Measurements from ENCODE around the gene NTM. TPM values are rescaled to one million over a fixed set of nuclear protein-coding genes. Genes with fewer than 3 reads are reported as not detected.

NTM gene
- total RNA-seq, 4 donors from 2014 or later: 0.40 to 3.1 (median 2.1) TPM; not detected in 1

- Histone ChIP-seq H3K27ac (no peak overlapping the region), H3K27me3 (no peaks in the 10 kb centered on the region), H3K4me1 (no peaks in the 10 kb centered on the region), H3K9me3 (no peaks in the 10 kb centered on the region), H3K36me3 (no peaks in the 10 kb centered on the region), H3K4me3 (no peak overlapping the region)
- WGBS, 2 donors (ENCODE audit: low coverage in 1 of 2): 76 to 90% methylated on average over 2 to 5 of the region's 5 CpGs
- TF ChIP-seq CTCF (IDR thresholded peaks at IDR 0.05) (no peak), POLR2A (IDR thresholded peaks at IDR 0.05) (no peak), POLR2AphosphoS5 (IDR thresholded peaks at IDR 0.05) (no peak), EP300 (IDR thresholded peaks at IDR 0.05; ENCODE audit: low read depth) (no peak)
- DNase-seq: no peak
- in situ Hi-C loops (cut with MboI; ENCODE audit: low pct_ligation_motif_present in 1 of 4, low pct_unique_long_range_greater_than_20kb in 1 of 4, low sequenced_read_pairs in 3 of 4): no loop called here
- intact Hi-C loops (cut with DNase I; ENCODE audit: low total_unique reads): no loop called here
Observed at GRCh38 chr11:131446590-131447275, 76.3 kb downstream of the NTM start.

DNA sequence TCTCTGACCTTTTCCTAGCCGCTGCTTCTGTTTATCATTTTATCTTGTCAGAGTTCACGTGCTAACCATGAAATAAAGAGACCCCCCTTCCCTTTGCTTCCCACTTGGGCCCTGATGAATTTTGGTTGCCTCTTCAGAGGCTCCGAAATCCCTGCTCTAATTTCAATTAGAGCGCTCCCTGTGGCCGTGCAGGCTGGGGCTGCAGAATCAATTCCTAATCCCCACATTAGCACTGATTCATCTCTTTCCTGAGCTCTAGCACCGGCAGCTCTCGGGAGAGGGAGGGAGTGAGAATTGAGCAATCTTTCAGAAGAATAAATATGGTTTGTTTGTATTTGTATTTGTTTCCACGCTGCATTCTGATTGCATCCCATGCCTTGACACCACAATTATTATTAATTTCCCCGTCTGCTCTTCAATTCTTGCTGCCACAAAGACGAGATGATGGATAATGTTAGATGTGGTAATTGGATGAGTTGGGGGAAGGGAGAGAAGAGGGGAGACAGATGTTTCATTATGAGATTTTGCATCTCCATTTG is 76.9 kb downstream of the NTM start:
- no peak for DNase-seq
- no peaks in the 10 kb centered on the region for H3K27me3 ChIP-seq
- no peak overlapping the region for H3K27ac ChIP-seq
- in situ Hi-C loops (cut with MboI; ENCODE audit: low pct_ligation_motif_present in 1 of 4, low pct_unique_long_range_greater_than_20kb in 1 of 4, low sequenced_read_pairs in 3 of 4) (no loop called here), intact Hi-C loops (cut with DNase I; ENCODE audit: low total_unique reads) (no loop called here)
- WGBS, 2 donors (ENCODE audit: low coverage in 1 of 2): 59 to 72% methylated on average over 6 to 10 of the region's 10 CpGs
- H3K4me1 ChIP-seq: no peaks in the 10 kb centered on the region
- no peak overlapping the region for H3K4me3 ChIP-seq
- no peaks in the 10 kb centered on the region for H3K9me3 ChIP-seq
- H3K36me3 ChIP-seq: no peaks in the 10 kb centered on the region
- TF ChIP-seq POLR2A (IDR thresholded peaks at IDR 0.05) (no peak), EP300 (IDR thresholded peaks at IDR 0.05; ENCODE audit: low read depth) (no peak), POLR2AphosphoS5 (IDR thresholded peaks at IDR 0.05) (no peak), CTCF (IDR thresholded peaks at IDR 0.05) (no peak)

DNA sequence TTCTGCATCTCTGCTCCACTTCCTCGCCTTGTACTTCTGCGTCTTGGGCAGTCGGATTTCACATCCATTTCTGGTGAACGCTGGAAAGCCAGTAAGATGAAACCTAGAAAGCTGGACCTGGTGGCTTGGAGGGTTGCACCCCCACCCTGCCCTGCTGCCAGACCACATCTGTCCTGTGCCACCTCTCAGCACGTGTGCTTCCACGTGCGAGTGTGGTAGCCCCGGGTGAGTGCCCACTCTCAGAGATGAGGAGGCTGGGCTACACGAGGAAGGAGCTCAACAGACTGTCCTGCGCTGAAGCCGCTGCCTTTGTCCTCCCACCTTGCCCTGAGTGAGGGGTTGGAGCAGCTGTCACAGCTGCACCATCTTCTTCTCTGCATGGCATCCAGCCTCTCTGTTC is 77.5 kb downstream of the NTM start:
- intact Hi-C loops (cut with DNase I; ENCODE audit: low total_unique reads) (no loop called here), in situ Hi-C loops (cut with MboI; ENCODE audit: low pct_ligation_motif_present in 1 of 4, low pct_unique_long_range_greater_than_20kb in 1 of 4, low sequenced_read_pairs in 3 of 4) (no loop called here)
- H3K4me3 ChIP-seq: no peak overlapping the region
- H3K27ac ChIP-seq: no peak overlapping the region
- no peaks in the 10 kb centered on the region for H3K36me3 ChIP-seq
- no peak for TF ChIP-seq POLR2A (IDR thresholded peaks at IDR 0.05)
- TF ChIP-seq CTCF (IDR thresholded peaks at IDR 0.05): no peak
- TF ChIP-seq EP300 (IDR thresholded peaks at IDR 0.05; ENCODE audit: low read depth): no peak
- no peak for TF ChIP-seq POLR2AphosphoS5 (IDR thresholded peaks at IDR 0.05)
- H3K27me3 ChIP-seq: no peaks in the 10 kb centered on the region
- no peaks in the 10 kb centered on the region for H3K4me1 ChIP-seq
- H3K9me3 ChIP-seq: no peaks in the 10 kb centered on the region
- no peak for DNase-seq
- 86 to 100% methylated on average over 3 to 11 of the region's 11 CpGs for WGBS, 2 donors (ENCODE audit: low coverage in 1 of 2)

DNA sequence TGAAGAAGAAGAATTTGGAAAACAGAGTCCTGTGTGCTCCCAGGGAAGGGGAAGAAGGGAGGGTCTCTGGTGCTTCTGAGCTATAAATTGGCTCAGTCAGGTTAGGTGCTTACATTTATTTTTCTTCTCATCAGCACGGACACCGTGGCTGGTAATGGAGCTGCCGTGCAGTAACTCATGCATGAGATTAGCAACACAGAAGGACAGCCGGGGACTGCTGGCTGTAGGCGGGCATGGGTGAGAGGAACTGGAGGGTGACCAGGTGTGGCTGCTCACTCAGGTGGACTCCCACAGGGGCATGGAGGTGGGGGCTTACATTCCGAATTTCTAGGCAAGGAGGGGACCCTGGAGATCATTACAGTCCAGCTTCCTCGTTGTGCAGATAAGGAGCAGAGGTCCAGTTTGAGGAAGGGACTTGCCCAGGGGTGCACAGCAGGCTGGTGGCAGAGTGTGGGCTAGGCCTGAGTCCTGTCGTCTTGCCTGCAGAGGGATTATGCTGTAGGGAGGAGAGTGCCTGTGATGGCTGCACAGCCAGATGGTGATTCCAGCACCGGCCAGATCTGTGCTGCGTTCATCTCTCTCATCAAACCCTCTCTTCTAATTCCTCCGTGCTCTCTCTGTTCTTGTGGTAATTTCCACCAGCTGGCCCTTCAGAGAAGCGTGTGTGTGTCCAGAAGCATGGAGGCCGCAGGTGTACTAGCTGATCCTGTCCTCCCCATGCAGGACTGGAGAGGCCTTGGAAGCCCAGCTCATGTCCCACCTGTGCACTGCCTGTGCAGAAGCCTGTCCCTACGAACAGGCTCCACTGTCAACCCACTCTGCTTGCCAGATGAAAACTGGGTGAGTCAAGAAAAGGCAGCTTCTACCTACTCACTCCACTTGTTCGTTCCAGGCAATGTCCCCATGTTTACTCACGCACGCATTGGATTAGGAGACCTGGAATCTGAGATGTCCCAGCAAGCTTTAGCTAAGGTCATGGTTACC is 78.9 kb downstream of the NTM start:
- DNase-seq: no peak

More for the DNA sequence above, 78.9 kb downstream of the NTM start:
- no peak for TF ChIP-seq CTCF (IDR thresholded peaks at IDR 0.05)
- TF ChIP-seq POLR2A (IDR thresholded peaks at IDR 0.05): no peak
- TF ChIP-seq POLR2AphosphoS5 (IDR thresholded peaks at IDR 0.05): no peak
- TF ChIP-seq EP300 (IDR thresholded peaks at IDR 0.05; ENCODE audit: low read depth): no peak
- Histone ChIP-seq H3K4me3 (no peak overlapping the region), H3K27ac (no peak overlapping the region), H3K9me3 (no peaks in the 10 kb centered on the region), H3K4me1 (no peaks in the 10 kb centered on the region), H3K27me3 (no peaks in the 10 kb centered on the region), H3K36me3 (no peaks in the 10 kb centered on the region)
- in situ Hi-C loops (cut with MboI; ENCODE audit: low pct_ligation_motif_present in 1 of 4, low pct_unique_long_range_greater_than_20kb in 1 of 4, low sequenced_read_pairs in 3 of 4) (no loop called here), intact Hi-C loops (cut with DNase I; ENCODE audit: low total_unique reads) (no loop called here)
- 75 to 80% methylated on average over 4 to 17 of the region's 17 CpGs for WGBS, 2 donors (ENCODE audit: low coverage in 1 of 2)

Data from transverse colon (tissue), 4 donors.